Upper lobe of right lung (tissue), 1 donor: Measurements from ENCODE around the gene PRSS22. TPM values are rescaled to one million over a fixed set of nuclear protein-coding genes. Genes with fewer than 3 reads are reported as not detected.

Experiments used
- ATAC-seq: fragments of 200-7000 bp; cut with Tn5 transposase; one replicate; pipeline ENCODE4 v1.9.1; 2020; ENCODE audit warnings: mild to moderate bottlenecking, moderate library complexity
- DNase-seq: peaks from one replicate; pipeline ENCODE4 v3.0.0-alpha.2; 2020
- H3K27ac ChIP-seq: fragments of 200-600 bp; one replicate; pipeline ENCODE4 v1.8.0; 2022
- H3K27me3 ChIP-seq: fragments of 200-600 bp; one replicate; pipeline ENCODE4 v1.8.0; 2022; ENCODE audit warnings: mild to moderate bottlenecking
- H3K36me3 ChIP-seq: fragments of 200-600 bp; one replicate; pipeline ENCODE4 v1.8.0; 2022
- H3K4me1 ChIP-seq: fragments of 200-600 bp; one replicate; pipeline ENCODE4 v1.8.0; 2022
- H3K4me3 ChIP-seq: fragments of 200-600 bp; one replicate; pipeline ENCODE4 v1.8.0; 2022; ENCODE audit warnings: mild to moderate bottlenecking
- H3K9me3 ChIP-seq: fragments of 200-600 bp; one replicate; pipeline ENCODE4 v1.8.0; 2022
- CTCF ChIP-seq: fragments of 200-600 bp; IDR thresholded peaks from one replicate; pipeline ENCODE4 v1.8.0; 2022; ENCODE audit warnings: antibody characterized with exemption
- intact Hi-C: fragments of 100-400 bp; cut with DNase I; formaldehyde crosslinking; loops from one replicate; pipeline ENCODE4 v1.11.0; 2022
- total RNA-seq: library from RNA; stranded (reverse); fragmentation: NEBNext Ultra II Directional; extraction: Animal tissue kit (Norgen Biotek cat#: 25700); gene quantifications from one replicate; pipeline ENCODE4 v1.2.1, GENCODE V29; 2021
- donor health status: DM: no; HTN: yes; CAD: no; lungs with severe emphysema.

Gene PRSS22
- total RNA-seq, 1 donor from 2014 or later, result 15.2 TPM

GRCh38 chr16:2826591-2827373 lies 31.2 kb downstream of the PRSS22 start:
- no peak overlapping the region for H3K4me3 ChIP-seq
- H3K27me3 ChIP-seq, result no peaks in the 10 kb centered on the region
- H3K4me1 ChIP-seq, result peaks cover 6% of the 10 kb centered on the region
- DNase-seq, result peak; percentile 60
- no peaks in the 10 kb centered on the region for H3K9me3 ChIP-seq
- no peak for TF ChIP-seq CTCF
- no peak for ATAC-seq
- no peak overlapping the region for H3K27ac ChIP-seq
- H3K36me3 ChIP-seq, result no peaks in the 10 kb centered on the region
- intact Hi-C loops, result no loop called here

GRCh38 chr16:2825906-2826305 lies 32.1 kb downstream of the PRSS22 start:
- DNase-seq (peak; percentile 57), ATAC-seq (no peak)
- no peaks in the 10 kb centered on the region for H3K36me3 ChIP-seq

GRCh38 chr16:2825049-2825742 lies 32.8 kb downstream of the PRSS22 start:
- Histone ChIP-seq H3K4me1 (peaks cover 6% of the 10 kb centered on the region), H3K27ac (no peak overlapping the region), H3K9me3 (no peaks in the 10 kb centered on the region), H3K36me3 (no peaks in the 10 kb centered on the region), H3K27me3 (no peaks in the 10 kb centered on the region), H3K4me3 (no peak overlapping the region)
- TF ChIP-seq CTCF, result no peak
- intact Hi-C loops, result no loop called here
- DNase-seq, result peak; percentile 50
- no peak for ATAC-seq

More at GRCh38 chr16:2825906-2826305, 32.1 kb downstream of the PRSS22 start:
- Histone ChIP-seq H3K4me3 (no peak overlapping the region), H3K27me3 (no peaks in the 10 kb centered on the region), H3K27ac (no peak overlapping the region), H3K9me3 (no peaks in the 10 kb centered on the region), H3K4me1 (peaks cover 6% of the 10 kb centered on the region)
- intact Hi-C loops, result no loop called here
- no peak for TF ChIP-seq CTCF

- intact Hi-C loops, result no loop called here
- no peak for TF ChIP-seq CTCF
Observed at GRCh38 chr16:2824626-2825025, 33.3 kb downstream of the PRSS22 start.

GRCh38 chr16:2822496-2822895 lies 35.5 kb downstream of the PRSS22 start:
- Histone ChIP-seq H3K27ac (no peak overlapping the region), H3K27me3 (no peaks in the 10 kb centered on the region), H3K36me3 (no peaks in the 10 kb centered on the region), H3K4me3 (no peak overlapping the region), H3K9me3 (no peaks in the 10 kb centered on the region), H3K4me1 (no peaks in the 10 kb centered on the region)
- no peak for DNase-seq
- no peak for TF ChIP-seq CTCF
- intact Hi-C loops, result no loop called here
- no peak for ATAC-seq

More at GRCh38 chr16:2824626-2825025, 33.3 kb downstream of the PRSS22 start:
- ATAC-seq (no peak), DNase-seq (peak; percentile 35)
- Histone ChIP-seq H3K27me3 (no peaks in the 10 kb centered on the region), H3K9me3 (no peaks in the 10 kb centered on the region), H3K36me3 (no peaks in the 10 kb centered on the region), H3K4me1 (peaks cover under 1% of the 10 kb centered on the region), H3K27ac (no peak overlapping the region), H3K4me3 (no peak overlapping the region)
